GM19239 (cell line): Measurements from ENCODE around the gene PEX14.

Experiments used
- DNase-seq: peaks from one replicate; pipeline ENCODE4 v3.0.0; 2011; ENCODE audit warnings: low spot score; ENCODE audit not compliant: insufficient read length
- FAIRE-seq: peaks from 2 replicates; lab custom pipeline; 2011; peaks lifted over from hg19 to GRCh38; lab: Jason Lieb, UNC

PEX14 gene

GRCh38 chr1:10626791-10627410, 152.2 kb downstream of the PEX14 start:
- DNase-seq (no peak), FAIRE-seq (no peak)

- DNase-seq, result no peak
- FAIRE-seq, result no peak
Observed at GRCh38 chr1:10628685-10629084, 153.9 kb downstream of the PEX14 start.

- DNase-seq (no peak), FAIRE-seq (no peak)
Observed at GRCh38 chr1:10629091-10629815, 154.5 kb downstream of the PEX14 start.

- no peak for FAIRE-seq
Observed at GRCh38 chr1:10629816-10630571, 155.2 kb downstream of the PEX14 start.

GRCh38 chr1:10630661-10631120, 155.9 kb downstream of the PEX14 start:
- no peak for DNase-seq
- no peak for FAIRE-seq

More at GRCh38 chr1:10629816-10630571, 155.2 kb downstream of the PEX14 start:
- DNase-seq, result no peak

- FAIRE-seq (no peak), DNase-seq (no peak)
Observed at GRCh38 chr1:10631121-10631810, 156.5 kb downstream of the PEX14 start.

GRCh38 chr1:10631811-10632593, 157.3 kb downstream of the PEX14 start:
- FAIRE-seq (no peak), DNase-seq (no peak)

- FAIRE-seq (no peak), DNase-seq (no peak)
Observed at GRCh38 chr1:10632691-10633090, 157.9 kb downstream of the PEX14 start.

- FAIRE-seq (no peak), DNase-seq (no peak)
Observed at GRCh38 chr1:10633416-10633815, 158.7 kb downstream of the PEX14 start.

GRCh38 chr1:10634075-10634427, 159.3 kb downstream of the PEX14 start:
- DNase-seq, result no peak
- no peak for FAIRE-seq

GRCh38 chr1:10634428-10635084, 159.8 kb downstream of the PEX14 start:
- FAIRE-seq (no peak), DNase-seq (no peak)

- no peak for DNase-seq
- FAIRE-seq, result no peak
Observed at GRCh38 chr1:10635085-10635896, 160.5 kb downstream of the PEX14 start.

- FAIRE-seq (no peak), DNase-seq (no peak)
Observed at GRCh38 chr1:10635992-10636391, 161.2 kb downstream of the PEX14 start.

- FAIRE-seq, result no peak
Observed at GRCh38 chr1:10637400-10637799, 162.7 kb downstream of the PEX14 start.

GRCh38 chr1:10637834-10638558, 163.2 kb downstream of the PEX14 start:
- FAIRE-seq (no peak), DNase-seq (no peak)

More at GRCh38 chr1:10637400-10637799, 162.7 kb downstream of the PEX14 start:
- DNase-seq, result no peak

GRCh38 chr1:10638559-10639005, 163.8 kb downstream of the PEX14 start:
- DNase-seq (no peak), FAIRE-seq (no peak)

- FAIRE-seq (no peak), DNase-seq (no peak)
Observed at GRCh38 chr1:10639011-10639774, 164.4 kb downstream of the PEX14 start.
